ENCODE measurements around the gene SLC25A23.

Gene SLC25A23

GRCh38 chr19:6481541-6482342 is 22.1 kb upstream of the SLC25A23 start, which contains the start of gene DENND1C:
TSS of gene DENND1C (minus strand) at chr19:6481787. CDS start at chr19:6481695, 92 bp downstream.
- DNase-seq (ENCODE audit: low read depth in 2 of 2), result peak; percentile 53 to 54

- no peak for DNase-seq (ENCODE audit: low read depth in 2 of 2)
These were observed 21.3 kb upstream of the SLC25A23 start for GRCh38 chr19:6480848-6481415.

- DNase-seq (ENCODE audit: low read depth in 2 of 2), result no peak
These were observed 20.3 kb upstream of the SLC25A23 start for GRCh38 chr19:6479836-6480398.

GRCh38 chr19:6478815-6479214 is 19.2 kb upstream of the SLC25A23 start:
- no peak for DNase-seq (ENCODE audit: low read depth in 2 of 2)

GRCh38 chr19:6476896-6477431 is 17.4 kb upstream of the SLC25A23 start:
- no peak for DNase-seq (ENCODE audit: low read depth in 2 of 2)

- DNase-seq (ENCODE audit: low read depth in 2 of 2), result peak; percentile 38 to 55
These were observed 16.7 kb upstream of the SLC25A23 start for GRCh38 chr19:6476155-6476895.

GRCh38 chr19:6475321-6476108 is 15.9 kb upstream of the SLC25A23 start:
- DNase-seq (ENCODE audit: low read depth in 2 of 2), result no peak

- no peak for DNase-seq (ENCODE audit: low read depth in 2 of 2)
These were observed 14.1 kb upstream of the SLC25A23 start for GRCh38 chr19:6473647-6474046.

GRCh38 chr19:6472713-6473112 is 13.1 kb upstream of the SLC25A23 start:
- DNase-seq (ENCODE audit: low read depth in 2 of 2), result no peak

- no peak for DNase-seq (ENCODE audit: low read depth in 2 of 2)
These were observed 11.5 kb upstream of the SLC25A23 start for GRCh38 chr19:6471076-6471475.

GRCh38 chr19:6470173-6470572 is 10.6 kb upstream of the SLC25A23 start:
- DNase-seq (ENCODE audit: low read depth in 2 of 2), result no peak

- DNase-seq (ENCODE audit: low read depth in 2 of 2), result no peak
These were observed 7.8 kb upstream of the SLC25A23 start for GRCh38 chr19:6467384-6467783.

GRCh38 chr19:6466526-6467248 is 7.1 kb upstream of the SLC25A23 start:
- no peak for DNase-seq (ENCODE audit: low read depth in 2 of 2)

GRCh38 chr19:6465663-6466062 is 6.1 kb upstream of the SLC25A23 start:
- DNase-seq (ENCODE audit: low read depth in 2 of 2), result no peak

GRCh38 chr19:6465006-6465405 is 5.4 kb upstream of the SLC25A23 start:
- no peak for DNase-seq (ENCODE audit: low read depth in 2 of 2)

- no peak for DNase-seq (ENCODE audit: low read depth in 2 of 2)
These were observed 4.7 kb upstream of the SLC25A23 start, which contains the start of gene CRB3 for GRCh38 chr19:6464070-6464873. TSS of gene CRB3 (plus strand) at chr19:6464271. CDS start at chr19:6464702, 431 bp downstream.

- peak; percentile 95 to 96 for DNase-seq (ENCODE audit: low read depth in 2 of 2)
These were observed 700 bp upstream of the SLC25A23 start for GRCh38 chr19:6460099-6460884.

- DNase-seq (ENCODE audit: low read depth in 2 of 2), result no peak
These were observed 814 bp downstream of the SLC25A23 start for GRCh38 chr19:6458695-6459261.
